ENCODE data around the gene CD2AP.

DNA sequence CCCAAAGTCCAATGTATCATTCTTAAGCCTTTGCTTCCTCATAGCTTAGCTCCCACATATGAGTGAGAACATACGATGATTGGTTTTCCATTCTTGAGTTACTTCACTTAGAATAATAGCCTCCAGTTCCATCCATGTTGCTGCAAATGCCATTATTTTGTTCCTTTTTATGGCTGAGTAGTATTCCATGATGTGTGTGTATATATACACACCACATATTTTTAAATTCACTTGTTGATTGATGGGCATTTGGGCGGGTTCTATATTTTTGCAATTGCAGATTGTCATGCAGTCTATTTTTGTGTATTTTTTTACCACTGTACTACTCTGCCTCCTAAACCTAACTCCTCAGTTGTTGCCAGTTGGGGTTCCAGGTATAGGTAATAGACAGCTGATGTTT is 74.7 kb downstream of the CD2AP start:
- TF ChIP-seq, protein P1, sequence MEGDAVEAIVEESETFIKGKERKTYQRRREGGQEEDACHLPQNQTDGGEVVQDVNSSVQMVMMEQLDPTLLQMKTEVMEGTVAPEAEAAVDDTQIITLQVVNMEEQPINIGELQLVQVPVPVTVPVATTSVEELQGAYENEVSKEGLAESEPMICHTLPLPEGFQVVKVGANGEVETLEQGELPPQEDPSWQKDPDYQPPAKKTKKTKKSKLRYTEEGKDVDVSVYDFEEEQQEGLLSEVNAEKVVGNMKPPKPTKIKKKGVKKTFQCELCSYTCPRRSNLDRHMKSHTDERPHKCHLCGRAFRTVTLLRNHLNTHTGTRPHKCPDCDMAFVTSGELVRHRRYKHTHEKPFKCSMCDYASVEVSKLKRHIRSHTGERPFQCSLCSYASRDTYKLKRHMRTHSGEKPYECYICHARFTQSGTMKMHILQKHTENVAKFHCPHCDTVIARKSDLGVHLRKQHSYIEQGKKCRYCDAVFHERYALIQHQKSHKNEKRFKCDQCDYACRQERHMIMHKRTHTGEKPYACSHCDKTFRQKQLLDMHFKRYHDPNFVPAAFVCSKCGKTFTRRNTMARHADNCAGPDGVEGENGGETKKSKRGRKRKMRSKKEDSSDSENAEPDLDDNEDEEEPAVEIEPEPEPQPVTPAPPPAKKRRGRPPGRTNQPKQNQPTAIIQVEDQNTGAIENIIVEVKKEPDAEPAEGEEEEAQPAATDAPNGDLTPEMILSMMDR (IDR thresholded peaks at IDR 0.05 in 2 of 3, conservative IDR thresholded peaks at IDR 0.05 in 1 of 3; ENCODE audit: borderline replicate concordance in 1 of 3, insufficient read depth in 1 of 3, low read depth in 2 of 3, low read length in 2 of 3), result no peak
- TF ChIP-seq SIN3A (IDR thresholded peaks at IDR 0.05; ENCODE audit: low read depth) (no peak), EGR1 (IDR thresholded peaks at IDR 0.05; ENCODE audit: low read depth) (no peak)
